ENCODE data around the gene CEP95. TPM values are rescaled to one million over a fixed set of nuclear protein-coding genes. Genes with fewer than 3 reads are reported as not detected.

Gene CEP95
- total RNA-seq, 1 experiment from 2014 or later, result 77.0 TPM

DNA sequence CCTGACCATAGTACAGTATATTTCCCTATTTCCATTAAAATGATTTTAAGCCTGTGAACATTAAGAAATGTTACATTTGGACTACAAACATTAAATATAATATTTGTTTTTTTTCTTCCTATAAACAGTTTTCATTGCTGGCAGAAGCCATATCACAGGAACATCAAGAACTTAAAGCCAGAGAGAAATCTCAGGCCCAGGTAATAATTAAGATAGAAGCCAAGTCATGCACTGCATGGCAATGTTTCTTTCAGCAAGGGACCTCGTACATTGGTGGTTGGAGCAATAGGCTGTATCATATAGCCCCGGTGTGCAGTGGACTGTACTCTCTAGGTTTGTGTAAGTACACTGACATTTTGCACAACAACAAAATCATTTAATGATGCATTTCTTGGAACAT, 30.1 kb downstream of the CEP95 start:
- intact Hi-C loops (cut with micrococcal nuclease), result no loop called here
- Histone ChIP-seq H3K36me3 (ENCODE audit: control insufficient read depth in 1 of 2, insufficient read depth in 2 of 2, low read length in 2 of 2) (peaks cover 48 to 77% of the 10 kb centered on the region in 2 experiments), H3K79me2 (ENCODE audit: insufficient read depth, low read length) (no peaks in the 10 kb centered on the region), H3K27ac (ENCODE audit: low read depth, low read length) (no peak overlapping the region), H3K9me3 (ENCODE audit: control insufficient read depth in 1 of 2, insufficient read depth in 1 of 2, low read depth in 1 of 2, low read length in 2 of 2) (no peaks in the 10 kb centered on the region), H3K4me2 (ENCODE audit: low read length) (no peak overlapping the region), H3K4me3 (replicated peaks in 1 of 2; ENCODE audit: low read depth in 1 of 2, low read length in 2 of 2) (no peak overlapping the region), H3K9ac (ENCODE audit: low read length) (no peak overlapping the region), H3K27me3 (ENCODE audit: insufficient read depth, low read length) (no peaks in the 10 kb centered on the region), H3K4me1 (ENCODE audit: control insufficient read depth in 1 of 2, insufficient read depth in 2 of 2, low read length in 2 of 2) (no peaks in the 10 kb centered on the region), H2AFZ (ENCODE audit: low read depth, low read length, poor library complexity, severe bottlenecking) (no peak overlapping the region), H4K20me1 (ENCODE audit: insufficient read depth) (peaks cover 6% of the 10 kb centered on the region; the same call in 1 of the 2 replicates), H3K9me2 (ENCODE audit: insufficient read depth) (no peaks in the 10 kb centered on the region)
- DNase-seq (ENCODE audit: low read depth, low spot score) (no peak), ATAC-seq (no peak)
- CTCF ChIA-PET, result no interaction called here
- RAD21 ChIA-PET (ENCODE audit: low non-redundant PET in 1 of 2, low total read pairs in 2 of 2, uncharacterized antibody in 2 of 2, unreplicated experiment in 2 of 2), result no interaction called here
- POLR2A ChIA-PET, result interaction anchor here (0.9 kb wide), 1 partner anchor 30 kb away, joined by 5 read pairs; the partner anchor contains the start of genes CEP95 and DDX5
- TSS peak; percentile 3 for BruUV-seq (replicated peaks)
- TF ChIP-seq EZH2phosphoT487 (IDR thresholded peaks at IDR 0.05; ENCODE audit: borderline replicate concordance), result no peak
- no peak for TF ChIP-seq ZFX (IDR thresholded peaks at IDR 0.05)
- TF ChIP-seq, protein P1, sequence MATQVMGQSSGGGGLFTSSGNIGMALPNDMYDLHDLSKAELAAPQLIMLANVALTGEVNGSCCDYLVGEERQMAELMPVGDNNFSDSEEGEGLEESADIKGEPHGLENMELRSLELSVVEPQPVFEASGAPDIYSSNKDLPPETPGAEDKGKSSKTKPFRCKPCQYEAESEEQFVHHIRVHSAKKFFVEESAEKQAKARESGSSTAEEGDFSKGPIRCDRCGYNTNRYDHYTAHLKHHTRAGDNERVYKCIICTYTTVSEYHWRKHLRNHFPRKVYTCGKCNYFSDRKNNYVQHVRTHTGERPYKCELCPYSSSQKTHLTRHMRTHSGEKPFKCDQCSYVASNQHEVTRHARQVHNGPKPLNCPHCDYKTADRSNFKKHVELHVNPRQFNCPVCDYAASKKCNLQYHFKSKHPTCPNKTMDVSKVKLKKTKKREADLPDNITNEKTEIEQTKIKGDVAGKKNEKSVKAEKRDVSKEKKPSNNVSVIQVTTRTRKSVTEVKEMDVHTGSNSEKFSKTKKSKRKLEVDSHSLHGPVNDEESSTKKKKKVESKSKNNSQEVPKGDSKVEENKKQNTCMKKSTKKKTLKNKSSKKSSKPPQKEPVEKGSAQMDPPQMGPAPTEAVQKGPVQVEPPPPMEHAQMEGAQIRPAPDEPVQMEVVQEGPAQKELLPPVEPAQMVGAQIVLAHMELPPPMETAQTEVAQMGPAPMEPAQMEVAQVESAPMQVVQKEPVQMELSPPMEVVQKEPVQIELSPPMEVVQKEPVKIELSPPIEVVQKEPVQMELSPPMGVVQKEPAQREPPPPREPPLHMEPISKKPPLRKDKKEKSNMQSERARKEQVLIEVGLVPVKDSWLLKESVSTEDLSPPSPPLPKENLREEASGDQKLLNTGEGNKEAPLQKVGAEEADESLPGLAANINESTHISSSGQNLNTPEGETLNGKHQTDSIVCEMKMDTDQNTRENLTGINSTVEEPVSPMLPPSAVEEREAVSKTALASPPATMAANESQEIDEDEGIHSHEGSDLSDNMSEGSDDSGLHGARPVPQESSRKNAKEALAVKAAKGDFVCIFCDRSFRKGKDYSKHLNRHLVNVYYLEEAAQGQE (IDR thresholded peaks at IDR 0.05; ENCODE audit: low read depth), result no peak
- no peak for TF ChIP-seq FOSL1 (IDR thresholded peaks at IDR 0.05; ENCODE audit: low read depth)
- TF ChIP-seq, protein P2, sequence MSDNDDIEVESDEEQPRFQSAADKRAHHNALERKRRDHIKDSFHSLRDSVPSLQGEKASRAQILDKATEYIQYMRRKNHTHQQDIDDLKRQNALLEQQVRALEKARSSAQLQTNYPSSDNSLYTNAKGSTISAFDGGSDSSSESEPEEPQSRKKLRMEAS (IDR thresholded peaks at IDR 0.05), result 0 out of 2 replicates have a peak, but pooled peaks have one; percentile 18
- TF ChIP-seq SIN3A (IDR thresholded peaks at IDR 0.05; ENCODE audit: low read depth), result 0 out of 2 replicates have a peak, but pooled peaks have one; percentile 35
- no peak for TF ChIP-seq YY1 (IDR thresholded peaks at IDR 0.05; ENCODE audit: extremely low read depth, insufficient replicate concordance, low read depth, low read length)
- no peak for TF ChIP-seq ZNF274 (IDR thresholded peaks at IDR 0.05; ENCODE audit: low read depth, low read length)
- TF ChIP-seq SP1 (IDR thresholded peaks at IDR 0.05; ENCODE audit: low read depth), result no peak
- peak; percentile 7; the same call in 1 of the 2 replicates for TF ChIP-seq POLR2AphosphoS5 (IDR thresholded peaks at IDR 0.05; ENCODE audit: low read depth, low read length)
- TF ChIP-seq EZH2 (IDR thresholded peaks at IDR 0.05), result no peak
- TF ChIP-seq CBX3 (IDR thresholded peaks at IDR 0.05; ENCODE audit: low read depth), result no peak
- TF ChIP-seq JUND (IDR thresholded peaks at IDR 0.05), result no peak

Data from HCT116 (cell line).